Osteoblast (primary cell): ENCODE results near the gene NDUFB7. TPM values are rescaled to one million over a fixed set of nuclear protein-coding genes. Genes with fewer than 3 reads are reported as not detected.

Experiments used
- DNase-seq: peaks from one replicate; pipeline ENCODE4 v3.0.0; 2011; ENCODE audit warnings: low spot score, mixed read lengths; ENCODE audit not compliant: insufficient read length; ENCODE audit errors: missing footprints
- H2AFZ ChIP-seq: 2 replicates; pipeline ENCODE4 v1.6.0; 2011; ENCODE audit warnings: mild to moderate bottlenecking, low read length
- H3K27ac ChIP-seq: 2 replicates; pipeline ENCODE4 v1.5.1; 2011; ENCODE audit warnings: mild to moderate bottlenecking, low read depth, low read length, moderate library complexity
- H3K27me3 ChIP-seq: 2 replicates; pipeline ENCODE4 v1.6.0; 2012; ENCODE audit warnings: mild to moderate bottlenecking, control low read depth, inconsistent platforms, low read length, moderate library complexity; ENCODE audit not compliant: insufficient read depth
- H3K36me3 ChIP-seq: 2 replicates; pipeline ENCODE4 v1.5.1; 2011; ENCODE audit warnings: mild to moderate bottlenecking, low read length, control low read depth, moderate library complexity; ENCODE audit not compliant: insufficient read depth
- H3K4me1 ChIP-seq: 2 replicates; pipeline ENCODE4 v1.5.1; 2011; ENCODE audit warnings: mild to moderate bottlenecking, low read length, control low read depth, moderate library complexity; ENCODE audit not compliant: insufficient read depth
- H3K4me2 ChIP-seq: 2 replicates; pipeline ENCODE4 v1.6.0; 2011; ENCODE audit warnings: mild to moderate bottlenecking, low read length; ENCODE audit not compliant: insufficient read depth
- H3K4me3 ChIP-seq: fragments of 200-600 bp; sonication (generic); 3 replicates; pipeline ENCODE4 v1.5.1; 2012; ENCODE audit warnings: mild to moderate bottlenecking, low read length, inconsistent platforms; ENCODE audit not compliant: insufficient read depth
- H3K79me2 ChIP-seq: 2 replicates; pipeline ENCODE4 v1.6.0; 2012; ENCODE audit warnings: mild to moderate bottlenecking, low read length, control low read depth, inconsistent platforms; ENCODE audit not compliant: insufficient read depth
- H3K9me3 ChIP-seq: 2 replicates; pipeline ENCODE4 v1.5.1; 2011; ENCODE audit warnings: low read depth, low read length, control low read depth
- H4K20me1 ChIP-seq: 2 replicates; pipeline ENCODE4 v1.6.0; 2012; ENCODE audit warnings: mild to moderate bottlenecking, low read length, control low read depth; ENCODE audit not compliant: insufficient read depth
- total RNA-seq: library from RNA; depleted of rRNA; stranded (reverse); fragments of >200 nt; gene quantifications from 2 replicates; pipeline ENCODE4 v1.2.3, GENCODE V29; 2012
- TF ChIP-seq, protein P1 (sequence below): IDR thresholded peaks from 2 replicates; pipeline ENCODE4 v1.5.1; 2011; ENCODE audit warnings: mild to moderate bottlenecking, low read depth, low read length, moderate library complexity; ENCODE audit errors: extremely low read depth

Gene NDUFB7
- total RNA-seq, 1 donor = 219 TPM

DNA sequence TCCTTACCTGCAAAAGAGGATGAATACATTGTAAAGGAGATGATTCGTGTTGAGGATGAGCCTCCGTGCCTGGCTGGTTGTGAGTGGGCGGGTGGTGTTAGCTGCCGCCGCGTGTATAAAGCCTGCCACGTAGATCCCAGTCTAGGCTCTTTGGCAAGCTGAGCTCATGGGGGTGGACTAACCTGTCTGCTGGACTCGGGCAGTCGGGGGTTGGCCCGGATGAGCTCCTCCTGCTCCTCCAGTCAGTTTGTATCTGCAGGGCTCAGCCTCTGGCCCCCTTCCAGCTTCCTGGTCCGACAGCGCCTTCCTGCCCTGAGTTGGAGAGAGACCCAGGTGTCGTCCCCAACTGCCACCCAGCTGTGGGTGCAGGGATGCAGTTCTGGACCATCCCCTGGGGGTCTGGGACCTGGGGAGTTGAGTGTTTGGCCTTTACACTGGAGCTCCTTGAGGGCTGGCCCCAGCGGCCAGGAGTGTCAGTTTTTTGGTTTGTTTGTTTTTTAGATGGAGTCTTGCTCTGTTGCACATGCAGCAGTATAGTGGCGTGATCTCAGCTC lies 21.6 kb downstream of the NDUFB7 start:
- H3K9me3 ChIP-seq = no peaks in the 10 kb centered on the region
- no peak overlapping the region for H2AFZ ChIP-seq
- DNase-seq = peak; percentile 81
- H3K4me1 ChIP-seq = no peaks in the 10 kb centered on the region
- TF ChIP-seq, protein P1, sequence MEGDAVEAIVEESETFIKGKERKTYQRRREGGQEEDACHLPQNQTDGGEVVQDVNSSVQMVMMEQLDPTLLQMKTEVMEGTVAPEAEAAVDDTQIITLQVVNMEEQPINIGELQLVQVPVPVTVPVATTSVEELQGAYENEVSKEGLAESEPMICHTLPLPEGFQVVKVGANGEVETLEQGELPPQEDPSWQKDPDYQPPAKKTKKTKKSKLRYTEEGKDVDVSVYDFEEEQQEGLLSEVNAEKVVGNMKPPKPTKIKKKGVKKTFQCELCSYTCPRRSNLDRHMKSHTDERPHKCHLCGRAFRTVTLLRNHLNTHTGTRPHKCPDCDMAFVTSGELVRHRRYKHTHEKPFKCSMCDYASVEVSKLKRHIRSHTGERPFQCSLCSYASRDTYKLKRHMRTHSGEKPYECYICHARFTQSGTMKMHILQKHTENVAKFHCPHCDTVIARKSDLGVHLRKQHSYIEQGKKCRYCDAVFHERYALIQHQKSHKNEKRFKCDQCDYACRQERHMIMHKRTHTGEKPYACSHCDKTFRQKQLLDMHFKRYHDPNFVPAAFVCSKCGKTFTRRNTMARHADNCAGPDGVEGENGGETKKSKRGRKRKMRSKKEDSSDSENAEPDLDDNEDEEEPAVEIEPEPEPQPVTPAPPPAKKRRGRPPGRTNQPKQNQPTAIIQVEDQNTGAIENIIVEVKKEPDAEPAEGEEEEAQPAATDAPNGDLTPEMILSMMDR = no peak
- peaks cover 3% of the 10 kb centered on the region for H4K20me1 ChIP-seq
- no peak overlapping the region for H3K27ac ChIP-seq
- H3K27me3 ChIP-seq = no peaks in the 10 kb centered on the region
- H3K79me2 ChIP-seq = peaks cover 7% of the 10 kb centered on the region
- H3K4me3 ChIP-seq = no peak overlapping the region
- H3K36me3 ChIP-seq = no peaks in the 10 kb centered on the region
- no peak overlapping the region for H3K4me2 ChIP-seq

DNA sequence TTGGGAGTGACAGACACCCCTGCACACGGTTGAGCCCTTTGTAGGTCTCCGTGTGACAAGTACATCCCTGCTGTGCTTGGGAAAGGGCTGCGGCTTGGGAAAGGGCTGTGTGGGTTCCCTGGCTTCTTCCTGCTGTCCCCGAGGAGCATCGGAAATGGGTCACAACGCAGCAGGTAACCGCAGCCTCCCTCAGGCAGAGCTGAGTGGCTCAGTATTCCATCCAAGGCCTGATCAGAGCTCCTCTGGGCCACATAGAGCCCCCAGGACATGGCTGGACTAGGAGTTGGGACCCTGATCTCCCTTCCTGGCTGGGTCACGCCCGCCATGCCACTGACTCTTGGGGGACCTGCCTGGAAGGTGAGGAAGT lies 26.2 kb downstream of the NDUFB7 start:
- no peaks in the 10 kb centered on the region for H3K27me3 ChIP-seq
- no peak overlapping the region for H3K4me2 ChIP-seq
- TF ChIP-seq, protein P1 = no peak
- no peaks in the 10 kb centered on the region for H3K4me1 ChIP-seq
- peaks cover 5% of the 10 kb centered on the region for H4K20me1 ChIP-seq
- no peaks in the 10 kb centered on the region for H3K9me3 ChIP-seq
- H3K79me2 ChIP-seq = peaks cover 19% of the 10 kb centered on the region
- no peak overlapping the region for H3K4me3 ChIP-seq
- peak; percentile 35 for DNase-seq
- no peak overlapping the region for H2AFZ ChIP-seq
- no peak overlapping the region for H3K27ac ChIP-seq
- H3K36me3 ChIP-seq = no peaks in the 10 kb centered on the region

DNA sequence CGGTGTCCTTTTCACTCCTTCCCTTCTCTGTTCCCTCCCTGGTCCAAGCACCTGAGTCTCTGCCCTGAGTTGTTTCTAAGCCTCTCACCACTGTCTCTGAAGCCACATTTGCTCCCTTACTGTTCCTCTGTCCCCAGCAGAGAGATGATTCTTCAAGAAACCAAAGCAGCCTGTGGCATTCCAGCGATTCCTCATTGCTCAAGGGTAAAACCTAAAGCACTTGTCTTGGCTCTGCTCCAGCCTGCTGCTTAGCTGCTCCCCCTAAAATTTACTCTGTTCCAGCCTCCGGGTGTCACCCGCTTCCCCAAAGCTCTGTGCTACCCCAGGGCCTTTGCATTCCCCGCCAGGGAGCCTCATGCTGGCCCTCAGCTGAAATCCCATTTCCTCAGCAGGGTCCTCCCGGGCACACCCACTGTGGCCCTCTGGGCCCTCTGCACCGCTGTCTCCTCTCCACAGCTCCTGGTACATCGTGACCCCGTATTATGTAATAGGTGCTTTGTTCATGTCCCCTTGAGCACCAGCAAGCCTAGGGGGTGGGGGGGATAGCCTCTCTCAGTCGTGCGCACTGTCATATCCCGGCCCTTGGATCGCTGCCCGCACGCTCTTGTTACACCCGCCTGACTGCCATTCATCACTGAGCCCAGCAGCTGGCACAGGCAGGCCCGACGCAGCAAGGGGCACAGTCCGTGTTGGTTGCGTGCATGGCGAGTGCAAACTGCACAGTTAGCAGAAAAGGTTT lies 26.7 kb downstream of the NDUFB7 start:
- Histone ChIP-seq H3K9me3 (no peaks in the 10 kb centered on the region), H2AFZ (no peak overlapping the region), H3K4me3 (no peak overlapping the region), H3K4me1 (no peaks in the 10 kb centered on the region), H3K27me3 (no peaks in the 10 kb centered on the region), H3K27ac (no peak overlapping the region), H4K20me1 (peaks cover 5% of the 10 kb centered on the region), H3K79me2 (peaks cover 19% of the 10 kb centered on the region), H3K36me3 (no peaks in the 10 kb centered on the region), H3K4me2 (no peak overlapping the region)
- TF ChIP-seq, protein P1 = no peak
- peak; percentile 65 for DNase-seq

DNA sequence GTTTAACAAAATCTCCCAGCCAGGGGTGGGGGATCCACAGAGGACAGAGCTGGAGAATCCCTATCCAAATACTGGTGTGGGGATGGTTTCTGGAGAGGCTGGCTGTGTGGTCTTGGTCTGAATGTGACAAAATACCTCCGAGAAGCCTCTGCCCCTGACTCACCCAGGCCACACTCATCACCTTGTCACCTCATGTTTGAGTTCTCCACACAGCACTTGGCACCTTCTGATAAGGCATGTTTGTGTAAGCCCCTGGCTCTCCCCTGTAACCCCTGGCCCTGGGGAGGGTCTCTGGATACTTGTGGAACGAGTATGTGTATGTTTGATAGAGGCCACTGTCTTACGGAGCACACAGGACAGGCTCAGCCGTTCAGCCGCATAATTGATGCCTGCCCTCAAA lies 27.8 kb downstream of the NDUFB7 start:
- Histone ChIP-seq H3K36me3 (no peaks in the 10 kb centered on the region), H3K9me3 (no peaks in the 10 kb centered on the region), H3K79me2 (peaks cover 24% of the 10 kb centered on the region), H3K4me1 (no peaks in the 10 kb centered on the region), H3K27me3 (no peaks in the 10 kb centered on the region), H2AFZ (no peak overlapping the region), H3K27ac (no peak overlapping the region), H3K4me3 (no peak overlapping the region), H3K4me2 (no peak overlapping the region), H4K20me1 (peaks cover 5% of the 10 kb centered on the region)
- DNase-seq = peak; percentile 67
- TF ChIP-seq, protein P1 = no peak
